NCI-H2196 (cell line): ENCODE data around the gene EWSR1.
"Not testable (repeated sequence)": the region's sequence is repeated elsewhere in the genome, so short reads cannot be mapped to it uniquely, and the experiment has no call there.

Source experiments
- DNase-seq: peaks from one replicate; lab custom pipeline; 2025; ENCODE audit not compliant: unreplicated experiment; lab: John Stamatoyannopoulos, UW

The EWSR1 gene, protein sequence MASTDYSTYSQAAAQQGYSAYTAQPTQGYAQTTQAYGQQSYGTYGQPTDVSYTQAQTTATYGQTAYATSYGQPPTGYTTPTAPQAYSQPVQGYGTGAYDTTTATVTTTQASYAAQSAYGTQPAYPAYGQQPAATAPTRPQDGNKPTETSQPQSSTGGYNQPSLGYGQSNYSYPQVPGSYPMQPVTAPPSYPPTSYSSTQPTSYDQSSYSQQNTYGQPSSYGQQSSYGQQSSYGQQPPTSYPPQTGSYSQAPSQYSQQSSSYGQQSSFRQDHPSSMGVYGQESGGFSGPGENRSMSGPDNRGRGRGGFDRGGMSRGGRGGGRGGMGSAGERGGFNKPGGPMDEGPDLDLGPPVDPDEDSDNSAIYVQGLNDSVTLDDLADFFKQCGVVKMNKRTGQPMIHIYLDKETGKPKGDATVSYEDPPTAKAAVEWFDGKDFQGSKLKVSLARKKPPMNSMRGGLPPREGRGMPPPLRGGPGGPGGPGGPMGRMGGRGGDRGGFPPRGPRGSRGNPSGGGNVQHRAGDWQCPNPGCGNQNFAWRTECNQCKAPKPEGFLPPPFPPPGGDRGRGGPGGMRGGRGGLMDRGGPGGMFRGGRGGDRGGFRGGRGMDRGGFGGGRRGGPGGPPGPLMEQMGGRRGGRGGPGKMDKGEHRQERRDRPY

DNA sequence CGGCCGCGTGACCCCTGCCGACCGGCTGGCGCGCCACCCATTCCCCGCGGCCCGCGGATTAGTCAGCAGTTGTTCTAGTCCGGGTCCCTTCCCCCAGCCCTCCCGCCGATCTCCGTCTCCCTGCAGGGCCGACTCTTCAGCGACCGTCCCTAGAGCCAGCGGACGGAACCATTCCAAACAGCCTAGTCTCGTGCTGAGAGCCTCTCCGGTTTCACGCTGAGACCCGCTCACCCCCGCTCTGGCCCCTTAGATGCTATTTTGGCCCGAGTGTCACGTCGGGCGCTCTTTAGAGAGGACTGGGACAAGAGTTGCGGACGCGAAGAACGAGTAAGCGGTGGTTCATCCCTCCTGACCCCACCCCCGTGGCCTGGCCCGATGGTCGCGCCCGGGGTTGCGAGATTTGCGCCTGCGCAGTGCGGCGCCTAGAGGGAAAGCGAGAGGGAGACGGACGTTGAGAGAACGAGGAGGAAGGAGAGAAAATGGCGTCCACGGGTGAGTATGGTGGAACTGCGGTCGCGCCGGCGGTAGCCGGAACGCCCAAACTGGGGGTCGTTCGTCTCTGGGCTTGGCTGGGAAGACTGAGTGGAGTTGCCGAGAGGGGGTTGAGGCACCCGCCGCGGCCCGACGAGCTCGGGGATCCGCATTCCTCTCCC is at the start of gene EWSR1, which contains the start of gene RHBDD3:
EWSR1 (plus strand) TSS at position 411 of the 653 bp plus-strand sequence; CDS start at position 480, 69 bp downstream.
RHBDD3 (minus strand) TSS at position 124 of the 653 bp plus-strand sequence. CDS start 2,355 bp downstream, outside the sequence.
- DNase-seq = peak; percentile 82

DNA sequence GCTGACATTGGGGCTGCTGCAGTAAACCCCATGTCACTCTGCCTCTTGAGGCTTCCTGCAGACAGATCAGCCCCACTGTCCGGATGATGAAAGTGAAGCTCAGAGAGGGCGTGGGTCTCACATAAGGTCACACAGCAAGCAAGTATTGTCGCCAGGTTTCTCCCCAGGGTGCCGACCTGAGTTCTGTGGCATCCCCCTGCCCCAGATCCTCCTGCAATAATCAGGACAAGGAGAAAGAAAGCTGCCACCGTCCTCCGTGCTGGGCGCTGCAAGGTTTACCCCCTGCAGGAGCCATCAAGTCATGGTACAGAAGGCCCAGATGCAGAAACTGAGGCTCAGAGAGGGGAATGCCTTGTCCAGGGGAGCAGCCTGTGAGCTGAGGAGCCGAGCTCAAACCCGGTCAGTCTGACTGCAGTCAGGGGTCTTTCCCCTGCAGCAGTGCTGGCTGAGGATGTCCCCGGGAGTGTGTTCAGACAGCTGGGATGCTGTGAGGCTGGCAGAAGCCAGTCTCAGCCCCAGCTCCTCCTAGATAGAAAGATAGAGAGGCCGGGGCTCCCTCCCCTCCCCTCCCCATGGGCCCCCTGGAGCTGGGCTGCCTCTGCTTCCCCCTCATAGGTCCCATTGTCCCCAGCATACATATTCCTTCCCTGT is 49.2 kb upstream of the EWSR1 start:
- no peak for DNase-seq

DNA sequence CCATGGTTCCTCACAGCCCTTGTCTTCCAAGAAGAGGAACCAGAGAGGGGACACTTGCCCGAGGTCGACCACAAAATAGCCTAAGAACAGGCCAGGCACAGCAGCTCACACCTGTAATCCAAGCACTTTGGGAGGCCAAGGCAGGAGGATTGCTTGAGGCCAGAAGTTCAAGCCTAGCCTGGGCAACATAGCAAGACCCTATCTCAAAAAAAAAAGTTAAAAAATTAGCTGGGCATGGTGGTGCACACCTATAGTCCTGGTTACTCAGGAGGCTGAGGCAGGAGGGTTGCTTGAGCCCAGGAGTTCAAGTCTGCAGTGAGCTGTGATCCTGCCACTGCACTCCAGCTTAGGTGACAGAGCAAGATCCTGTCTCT is 48.7 kb upstream of the EWSR1 start:
- DNase-seq = not testable (repeated sequence)

DNA sequence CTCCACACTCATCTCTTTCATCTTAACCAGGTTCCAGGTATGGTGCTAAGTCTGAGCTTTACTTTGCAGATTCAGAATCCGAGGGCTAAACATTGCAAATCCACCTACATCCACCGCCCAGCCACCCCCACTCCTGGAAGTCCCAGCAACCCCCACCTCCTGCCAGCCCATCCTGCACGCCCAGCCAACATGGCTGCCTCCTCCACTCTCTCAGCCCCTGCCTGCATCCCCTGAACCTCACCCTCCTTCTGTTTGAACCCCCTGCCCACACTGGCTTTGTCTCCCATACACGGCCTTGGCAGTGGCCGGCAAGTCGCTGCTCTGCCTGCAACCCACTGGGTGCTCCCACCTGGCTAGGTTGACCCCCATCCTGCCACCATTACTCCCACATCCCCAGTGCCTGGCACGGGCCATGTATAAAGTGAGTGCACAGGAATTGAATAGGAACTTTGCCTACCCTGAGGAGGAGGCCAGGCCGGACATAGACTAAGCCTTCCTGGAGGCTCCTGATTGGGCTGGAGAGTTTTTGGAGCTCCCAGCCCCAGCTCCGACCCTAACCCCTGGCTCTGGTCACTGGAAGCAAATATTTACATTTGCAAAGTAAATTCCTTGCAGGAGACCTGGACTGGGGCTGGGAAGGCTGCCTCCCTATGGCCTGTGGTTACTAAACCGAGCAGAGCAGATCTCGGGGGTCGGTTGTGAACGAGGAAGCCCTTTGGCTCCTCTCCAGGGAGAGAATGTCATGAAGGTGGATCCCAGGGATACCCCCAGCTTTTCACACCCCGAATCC is 48.0 kb upstream of the EWSR1 start:
- DNase-seq = no peak

DNA sequence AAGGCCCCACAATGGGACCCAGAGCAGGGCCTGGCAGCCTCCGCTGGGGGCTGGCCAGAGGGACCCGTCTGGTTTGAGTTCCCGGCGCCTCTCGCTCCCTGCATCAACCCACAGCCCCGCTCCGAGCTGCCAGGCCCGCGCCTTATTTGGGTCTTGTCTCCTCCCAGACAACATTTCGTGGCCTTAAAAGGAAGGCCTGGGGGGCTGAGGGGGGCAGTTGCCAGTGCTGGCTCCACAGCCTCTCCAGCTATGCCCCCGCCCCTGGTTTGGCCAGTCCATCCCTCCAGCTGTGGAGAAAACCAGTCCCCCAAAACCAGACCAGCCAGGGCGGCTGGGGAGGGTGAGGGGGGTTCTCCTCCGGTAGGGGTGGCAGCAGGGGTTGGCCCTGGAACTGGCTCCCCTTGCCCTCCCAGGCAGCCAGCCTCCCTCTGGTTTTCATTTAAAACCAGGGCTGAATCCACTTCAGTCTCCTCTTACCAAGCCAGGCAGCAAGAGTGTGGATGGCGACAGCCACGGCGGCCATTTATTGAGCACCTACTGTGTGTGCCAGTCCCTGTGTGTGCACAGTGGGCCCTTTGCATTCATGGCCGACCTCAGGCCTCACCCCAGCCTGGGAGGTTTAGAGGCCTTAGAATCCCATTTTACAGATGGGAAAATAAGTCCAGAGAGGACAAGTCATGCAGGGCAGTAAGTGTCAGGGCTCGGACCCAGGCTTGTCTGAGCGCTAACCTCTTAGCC is 43.8 kb upstream of the EWSR1 start:
- DNase-seq = no peak

DNA sequence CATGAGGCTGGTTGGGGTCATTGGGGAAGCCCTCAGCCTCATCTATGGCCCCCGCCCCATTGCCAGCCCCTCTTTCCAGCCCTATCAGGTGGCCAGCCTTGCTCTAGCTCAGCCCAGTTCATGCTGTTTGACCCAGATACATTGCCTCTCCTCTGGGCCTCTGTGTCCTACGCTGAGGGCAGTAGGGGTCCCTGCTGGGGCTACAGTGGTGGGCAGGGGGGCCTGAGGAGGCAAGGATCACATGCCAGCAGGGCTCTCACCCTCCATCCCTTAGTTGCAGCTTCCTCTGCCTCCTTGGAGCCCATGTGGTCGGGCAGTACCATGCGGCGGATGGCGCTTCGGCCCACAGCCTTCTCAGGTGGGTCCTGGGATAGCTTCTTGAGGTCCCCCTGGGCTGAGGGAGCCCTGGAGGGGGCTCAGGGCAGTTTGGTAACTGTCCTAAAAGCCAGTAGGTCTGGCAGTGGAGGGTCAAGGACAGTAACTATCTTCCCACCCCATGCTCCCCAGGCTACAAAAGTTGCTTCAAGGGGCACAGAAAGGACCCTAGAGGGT is 43.1 kb upstream of the EWSR1 start:
- no peak for DNase-seq

DNA sequence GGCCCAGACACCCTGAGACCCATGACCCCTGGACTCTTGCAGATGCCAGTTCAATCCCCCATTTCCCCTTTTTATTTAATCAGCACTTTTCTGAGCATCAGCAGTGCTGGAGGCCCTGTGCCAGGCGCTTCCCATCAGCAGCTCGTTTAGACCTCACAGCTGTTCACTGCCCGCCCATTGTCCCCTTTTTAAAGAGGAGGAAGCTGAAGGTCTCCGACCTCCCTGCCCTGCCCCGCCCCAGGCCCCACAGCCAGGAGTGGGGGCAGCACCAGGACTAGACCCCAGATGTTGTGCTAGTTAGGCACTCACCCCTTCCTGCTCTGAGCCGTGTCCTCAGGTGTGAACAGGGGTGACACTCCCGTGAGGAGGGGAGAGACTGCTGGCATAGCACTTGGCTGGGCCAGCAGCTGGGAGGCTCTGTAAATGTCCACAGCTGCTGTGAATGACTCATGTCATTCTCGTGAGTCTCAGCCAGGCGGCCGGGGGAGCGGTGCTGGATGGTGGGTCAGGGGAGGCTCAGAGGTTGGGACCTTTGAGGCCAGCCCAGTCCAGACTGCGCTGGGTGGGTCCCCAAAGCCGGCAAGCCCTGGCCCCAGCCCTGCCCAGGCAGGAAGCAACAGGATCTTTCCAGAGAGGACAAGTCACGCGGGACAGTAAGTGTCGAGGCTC is 42.5 kb upstream of the EWSR1 start:
- peak; percentile 18 for DNase-seq

DNA sequence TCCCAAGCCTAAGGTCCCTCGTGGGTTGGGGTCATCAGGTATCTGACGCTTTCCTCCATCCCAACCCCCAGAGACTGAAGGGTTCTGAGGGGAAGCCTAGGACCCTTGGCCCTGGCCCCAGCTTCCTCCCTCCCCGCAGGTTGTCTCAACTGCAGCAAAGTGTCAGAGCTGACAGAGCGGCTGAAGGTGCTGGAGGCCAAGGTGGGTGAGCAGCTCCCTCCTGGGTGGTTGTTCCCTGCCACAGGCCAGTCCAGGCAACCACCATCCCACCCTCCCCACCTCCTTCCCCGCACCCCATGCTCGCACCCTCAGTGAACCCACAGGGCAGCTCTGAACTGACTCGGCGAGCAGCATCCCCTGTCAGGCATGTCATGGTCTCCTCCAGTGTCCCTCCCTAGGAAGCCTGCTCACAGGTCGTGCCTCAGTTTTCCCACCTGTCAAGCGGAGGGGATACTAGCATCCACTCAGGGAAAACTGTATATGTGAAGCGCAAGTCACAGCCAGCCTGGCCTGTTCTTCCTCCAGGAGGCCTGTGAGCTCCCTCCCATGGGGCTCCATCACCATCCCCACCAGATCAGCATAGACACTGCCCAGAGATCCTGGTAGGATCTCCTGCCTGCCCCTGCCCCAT is 41.6 kb upstream of the EWSR1 start:
- DNase-seq = no peak

DNA sequence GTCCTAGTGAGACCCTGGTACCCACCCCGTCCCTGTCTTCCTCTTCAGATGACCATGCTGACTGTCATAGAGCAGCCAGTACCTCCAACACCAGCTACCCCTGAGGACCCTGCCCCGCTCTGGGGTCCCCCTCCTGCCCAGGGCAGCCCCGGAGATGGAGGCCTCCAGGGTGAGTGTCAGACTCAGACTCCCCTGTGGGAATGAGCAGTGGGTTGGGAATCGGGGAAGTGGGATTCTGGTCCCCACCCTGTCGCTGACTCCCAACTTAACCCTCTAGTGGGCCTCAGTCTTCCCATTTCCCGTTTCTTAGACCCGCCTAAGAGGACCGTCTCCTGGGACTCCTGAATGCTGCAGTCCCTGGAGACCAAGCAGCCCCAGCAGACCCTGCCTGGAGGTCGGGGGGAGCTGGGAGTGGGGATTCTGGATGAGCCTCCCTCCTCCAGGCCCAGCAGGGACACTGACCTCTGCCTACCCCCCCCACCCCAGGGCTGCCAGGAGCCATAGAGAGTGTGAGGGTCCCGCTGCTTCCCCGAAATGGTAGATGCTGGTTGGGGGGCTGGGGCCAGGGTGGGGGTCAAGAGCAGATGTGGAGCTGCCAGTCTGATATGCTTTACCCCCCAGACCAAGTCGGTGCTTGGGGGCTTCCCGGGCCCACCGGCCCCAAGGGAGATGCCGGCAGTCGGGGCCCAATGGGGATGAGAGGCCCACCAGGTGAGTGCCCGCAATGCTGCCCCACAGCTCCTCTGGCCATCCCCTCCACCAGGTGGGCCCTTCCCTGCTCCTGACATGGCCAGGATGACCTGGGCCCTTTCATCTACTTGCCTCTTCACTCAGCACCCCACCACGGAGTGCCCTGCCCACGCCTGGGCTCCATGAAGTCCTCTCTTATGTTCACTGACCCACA is 36.8 kb upstream of the EWSR1 start:
- DNase-seq = no peak

DNA sequence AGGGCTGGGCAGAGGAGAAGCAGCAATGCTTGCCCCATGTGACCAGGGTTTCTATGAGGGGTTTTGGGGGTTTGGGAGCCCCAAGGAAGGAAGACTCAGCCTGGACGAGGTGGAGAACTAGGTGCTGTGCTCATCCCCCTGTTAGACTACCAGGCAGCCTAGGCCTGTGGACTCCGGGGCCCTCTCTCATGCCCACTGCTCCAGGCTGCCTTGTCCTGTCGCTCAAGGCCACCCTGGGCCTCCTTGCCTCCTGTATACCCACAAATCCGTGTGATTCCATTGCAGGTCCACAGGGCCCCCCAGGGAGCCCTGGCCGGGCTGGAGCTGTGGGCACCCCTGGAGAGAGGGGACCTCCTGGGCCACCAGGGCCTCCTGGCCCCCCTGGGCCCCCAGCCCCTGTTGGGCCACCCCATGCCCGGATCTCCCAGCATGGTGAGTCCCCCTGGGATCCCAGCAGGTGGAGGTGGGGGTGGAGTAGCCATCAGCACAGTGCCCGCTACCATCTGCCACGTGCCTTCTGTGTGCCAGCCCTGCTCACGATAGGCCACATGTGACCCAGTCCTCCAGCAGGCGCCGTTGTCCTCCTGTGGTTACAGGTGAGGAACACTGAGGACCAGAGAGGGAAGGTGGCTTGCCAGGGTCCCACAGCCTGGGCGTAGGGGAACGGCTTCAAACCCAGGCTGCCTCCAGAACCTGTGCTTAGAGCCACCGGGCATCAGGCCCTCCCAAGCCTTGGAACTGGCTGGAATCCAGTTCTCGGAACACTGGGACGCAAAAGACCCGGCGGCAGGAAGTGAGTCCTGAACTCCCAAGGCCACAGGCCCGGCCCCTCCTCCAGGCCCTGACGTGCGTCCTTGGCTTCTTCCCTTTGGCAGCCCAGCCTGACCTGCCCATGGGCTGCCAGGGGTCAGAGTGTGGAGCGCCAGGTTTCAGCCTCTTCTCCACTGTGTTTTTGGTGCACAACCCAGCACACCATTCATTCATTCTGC is 35.8 kb upstream of the EWSR1 start:
- DNase-seq = no peak

DNA sequence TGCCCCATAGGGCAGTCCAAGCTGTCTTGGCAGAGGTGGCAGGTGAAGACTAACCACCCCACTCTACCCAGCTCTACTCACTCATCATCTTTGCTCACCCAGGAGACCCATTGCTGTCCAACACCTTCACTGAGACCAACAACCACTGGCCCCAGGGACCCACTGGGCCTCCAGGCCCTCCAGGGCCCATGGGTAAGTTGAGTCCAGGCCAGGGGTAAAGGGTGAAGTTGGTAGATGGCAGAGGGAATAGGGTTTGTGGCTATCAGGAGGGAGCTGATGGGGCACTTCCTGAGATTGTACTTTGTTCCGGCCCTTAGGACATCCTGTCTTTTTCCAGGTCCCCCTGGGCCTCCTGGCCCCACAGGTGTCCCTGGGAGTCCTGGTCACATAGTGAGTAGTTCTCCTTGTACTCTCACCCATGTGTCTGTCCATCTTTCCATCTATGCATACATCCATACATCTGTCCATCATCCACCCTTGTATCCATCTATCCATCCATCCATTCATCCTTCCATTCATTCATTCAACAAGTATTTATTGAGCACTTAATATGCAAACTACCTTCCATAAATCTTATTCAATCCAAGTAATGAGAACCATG is 34.7 kb upstream of the EWSR1 start:
- no peak for DNase-seq

DNA sequence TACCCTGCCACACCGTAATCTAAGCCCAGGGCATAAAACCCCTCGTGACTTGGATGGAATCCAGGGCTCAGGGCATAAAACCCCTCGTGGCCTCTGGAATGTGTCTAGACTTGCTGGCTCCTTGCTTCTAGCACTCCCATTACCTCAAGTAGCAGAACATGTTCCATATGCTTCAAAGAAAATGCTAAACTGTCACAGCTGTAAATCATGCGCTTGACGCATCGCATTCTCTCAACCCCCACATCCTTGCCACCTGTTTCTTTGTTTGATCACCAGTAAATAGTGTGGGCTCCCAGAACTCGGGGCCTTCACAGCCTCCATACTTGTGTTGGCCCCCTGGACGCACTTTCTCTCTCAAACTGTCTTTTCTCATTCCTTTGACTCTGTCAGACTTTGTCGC is 27.6 kb upstream of the EWSR1 start:
- not testable (repeated sequence) for DNase-seq

DNA sequence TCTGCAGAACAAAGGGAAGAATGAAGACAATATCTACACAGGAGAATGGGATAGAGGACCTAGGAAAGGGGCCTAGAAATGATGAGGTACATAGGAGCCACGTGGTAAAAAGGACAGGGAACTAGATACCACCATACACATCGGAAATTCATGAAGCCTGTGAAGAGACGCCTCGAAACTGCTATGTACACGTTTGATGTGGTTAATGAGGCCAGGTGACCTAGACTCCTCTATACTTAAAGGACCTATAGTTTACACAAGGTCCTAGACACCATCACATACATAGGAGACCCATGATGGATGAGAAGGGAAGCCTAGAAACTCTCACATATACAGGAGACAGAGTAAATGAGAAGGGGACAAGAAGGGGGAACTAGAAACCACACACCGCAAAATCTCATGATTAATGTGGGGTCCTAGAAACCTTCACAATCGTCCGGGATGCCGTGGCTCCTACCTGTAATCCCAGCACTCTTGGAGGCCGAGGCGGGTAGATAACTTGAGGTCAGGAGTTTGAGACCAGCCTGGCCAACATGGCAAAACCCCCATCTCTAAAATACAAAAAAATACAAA is 24.1 kb upstream of the EWSR1 start:
- DNase-seq = no peak

DNA sequence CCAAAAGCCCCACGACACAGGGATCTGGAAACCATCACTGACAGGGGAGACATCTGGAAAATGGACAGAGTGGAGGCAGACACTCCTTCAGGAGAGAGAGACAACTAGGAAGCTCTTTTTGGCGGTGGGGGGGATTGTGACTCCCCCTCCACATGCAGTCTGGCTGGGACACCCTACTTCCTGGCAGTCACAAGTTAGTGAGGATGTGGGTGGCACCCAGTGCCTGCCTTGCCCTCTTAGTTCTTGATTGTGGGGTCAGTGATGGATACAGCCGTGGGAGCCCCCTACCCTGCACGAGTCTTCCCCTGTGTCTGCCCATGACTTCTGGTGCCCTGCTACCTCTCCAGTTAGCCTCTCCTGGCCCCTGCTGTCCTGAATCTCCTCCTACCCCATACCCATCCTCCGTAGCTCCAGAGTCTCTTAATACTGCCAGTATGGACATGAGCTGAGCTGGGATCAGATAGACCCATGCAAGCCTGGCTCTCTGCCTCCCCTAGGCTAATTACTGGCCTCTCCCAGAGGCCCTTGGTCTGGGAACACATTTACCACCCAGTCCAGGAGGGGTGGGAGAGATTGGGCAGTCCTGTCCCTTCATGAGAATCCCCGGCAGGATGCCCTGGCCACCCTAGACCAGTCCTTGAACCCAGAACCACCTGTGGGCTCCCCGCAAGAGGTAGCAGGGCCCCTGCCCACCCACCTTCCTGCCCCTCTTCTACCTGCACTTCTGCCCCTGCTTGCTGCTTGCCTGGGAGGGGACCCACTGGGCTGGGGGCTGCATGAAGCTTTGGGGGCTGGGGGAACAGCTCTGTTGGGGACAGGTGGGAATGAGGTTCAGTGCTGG is 23.1 kb upstream of the EWSR1 start:
- no peak for DNase-seq
